HepG2 (cell line): ENCODE data around the gene RAB29. TPM values are rescaled to one million over a fixed set of nuclear protein-coding genes. Genes with fewer than 3 reads are reported as not detected.

Experiments used
- ATAC-seq: fragments of 200-7000 bp; cut with Tn5 transposase; 3 replicates; pipeline ENCODE4 v1.9.1; 2020; ENCODE audit warnings: mild to moderate bottlenecking, moderate library complexity
- BruUV-seq: library from RNA; stranded (reverse); fragments of 400-500 nt; replicated peaks from 2 replicates; lab custom pipeline; 2021; lab: Mats Ljungman, UMichigan
- CTCF ChIA-PET: fragments of 300-600 bp; formaldehyde crosslinking; extraction: SDS; loops from one replicate; lab custom pipeline; 2021; ENCODE audit warnings: low total read pairs, inconsistent platforms, low intra/inter-chr PET ratio; lab: Yijun Ruan, JAX
- POLR2A ChIA-PET: fragments of 350-600 bp; sonication (Branson Sonifier 250); formaldehyde crosslinking; loops from one replicate; lab custom pipeline; 2020; ENCODE audit warnings: antibody characterized with exemption, inconsistent platforms; lab: Yijun Ruan, JAX
- DNase-seq: peaks from one replicate; pipeline ENCODE4 v3.0.0-alpha.2; 2015; ENCODE audit warnings: low spot score
- FAIRE-seq: peaks from 3 replicates; lab custom pipeline; 2011; peaks lifted over from hg19 to GRCh38; lab: Jason Lieb, UNC
- H2AFZ ChIP-seq: one replicate; pipeline ENCODE4 v1.6.1; 2011; ENCODE audit warnings: low read length, inconsistent platforms
- H3K27ac ChIP-seq: fragments of 300-600 bp; 3 replicates; pipeline ENCODE4 v1.8.0; 2011; ENCODE audit warnings: mixed run types, mild to moderate bottlenecking, mixed read lengths, low read length, inconsistent platforms; ENCODE audit not compliant: insufficient read depth; ENCODE audit errors: extremely low read length
- H3K27me3 ChIP-seq, 2 experiments: fragments of 200-600 bp in 1 of 2; 2 replicates in 1 of 2; 3 replicates in 1 of 2; pipeline versions ENCODE4 v1.6.0 to v1.8.0; 2011; ENCODE audit warnings: low read length in 2 of 2, mild to moderate bottlenecking in 2 of 2, moderate library complexity in 2 of 2, inconsistent platforms in 1 of 2; ENCODE audit not compliant: insufficient read depth in 2 of 2, control insufficient read depth in 1 of 2
- H3K36me3 ChIP-seq, 2 experiments: fragments of 200-600 bp in 1 of 2; replicated peaks in 1 of 2; 2 replicates in 1 of 2; 3 replicates in 1 of 2; pipeline versions ENCODE4 v1.5.1 to v1.8.0; 2011; ENCODE audit warnings: low read length in 2 of 2, inconsistent platforms in 1 of 2; ENCODE audit not compliant: insufficient read depth in 2 of 2, control insufficient read depth in 1 of 2
- H3K4me1 ChIP-seq: 2 replicates; pipeline ENCODE4 v1.5.1; 2012; ENCODE audit warnings: low read length, inconsistent platforms; ENCODE audit not compliant: insufficient read depth
- H3K4me2 ChIP-seq: 2 replicates; pipeline ENCODE4 v1.6.0; 2011; ENCODE audit warnings: low read depth, low read length, inconsistent platforms
- H3K4me3 ChIP-seq, 3 experiments: fragments of 200-600 bp in 1 of 3; sonication (generic), shearing (Covaris generic) in 1 of 3; replicated peaks in 1 of 3; 2 replicates each; pipeline ENCODE4 v1.5.1; 2011 to 2016; ENCODE audit warnings: low read length in 3 of 3, inconsistent platforms in 2 of 3, low read depth in 2 of 3, mild to moderate bottlenecking in 2 of 3, control low read depth in 1 of 3, mixed read lengths in 1 of 3; ENCODE audit not compliant: insufficient read depth in 1 of 3
- H3K79me2 ChIP-seq: one replicate; pipeline ENCODE4 v1.6.1; 2011; ENCODE audit warnings: low read length, inconsistent platforms; ENCODE audit not compliant: insufficient read depth
- H3K9ac ChIP-seq: 2 replicates; pipeline ENCODE4 v1.6.0; 2011; ENCODE audit warnings: mild to moderate bottlenecking, low read depth, low read length, inconsistent platforms; ENCODE audit not compliant: insufficient read depth
- H3K9me3 ChIP-seq: 2 replicates; pipeline ENCODE4 v1.5.1; 2012; ENCODE audit warnings: mild to moderate bottlenecking, low read length
- H4K20me1 ChIP-seq: 2 replicates; pipeline ENCODE4 v1.6.0; 2011; ENCODE audit warnings: inconsistent platforms, mild to moderate bottlenecking, low read length, moderate library complexity; ENCODE audit not compliant: insufficient read depth
- ATAD3A ChIP-seq: sonication (generic); formaldehyde crosslinking; IDR thresholded peaks from 2 replicates; pipeline ENCODE4 v1.4.0; 2020; ENCODE audit warnings: missing genetic modification reagents
- ELK4 ChIP-seq: sonication (generic); formaldehyde crosslinking; IDR thresholded peaks from 2 replicates; pipeline ENCODE4 v1.9.0; 2021; ENCODE audit warnings: missing genetic modification reagents, borderline replicate concordance
- GATAD1 ChIP-seq: IDR thresholded peaks from 2 replicates; pipeline ENCODE4 v1.6.1; 2016; ENCODE audit warnings: missing genetic modification reagents, missing compliant biosample characterization
- THAP9 ChIP-seq: sonication (generic); formaldehyde crosslinking; IDR thresholded peaks from 2 replicates; pipeline ENCODE4; 2020; ENCODE audit warnings: missing genetic modification reagents, mild to moderate bottlenecking, borderline replicate concordance
- XRCC5 ChIP-seq: fragments of 200-400 bp; formaldehyde crosslinking; optimal IDR thresholded peaks from 2 replicates; pipeline ENCODE3; 2017; ENCODE audit warnings: mild to moderate bottlenecking, low read length
- ZBTB7A ChIP-seq: sonication (generic); formaldehyde crosslinking; IDR thresholded peaks from 2 replicates; pipeline ENCODE4 v1.8.0; 2022; ENCODE audit warnings: mild to moderate bottlenecking, missing genetic modification reagents
- ZNF354B ChIP-seq: sonication (generic); formaldehyde crosslinking; IDR thresholded peaks from 2 replicates; pipeline ENCODE4 v1.8.0; 2022; ENCODE audit warnings: mild to moderate bottlenecking, missing genetic modification reagents
- ZNF512B ChIP-seq: sonication (generic); formaldehyde crosslinking; IDR thresholded peaks from 2 replicates; pipeline ENCODE4 v1.5.1; 2020; ENCODE audit warnings: missing genetic modification reagents, mild to moderate bottlenecking, borderline replicate concordance
- ZNF577 ChIP-seq: sonication (generic); formaldehyde crosslinking; IDR thresholded peaks from 2 replicates; pipeline ENCODE4 v1.4.0; 2020; ENCODE audit warnings: mild to moderate bottlenecking, low read depth, missing genetic modification reagents, borderline replicate concordance
- ZNF616 ChIP-seq: sonication (generic); formaldehyde crosslinking; IDR thresholded peaks from 2 replicates; pipeline ENCODE4 v1.5.0; 2020; ENCODE audit warnings: low read depth, mild to moderate bottlenecking, missing genetic modification reagents
- ZNF710 ChIP-seq: sonication (generic); formaldehyde crosslinking; IDR thresholded peaks from 2 replicates; pipeline ENCODE4 v1.5.0; 2020; ENCODE audit warnings: mild to moderate bottlenecking, missing genetic modification reagents, borderline replicate concordance
- WGBS: methylation state at CpG from one replicate; pipeline ENCODE4 v1.1.6; 2017; ENCODE audit warnings: low lambda C conversion rate; 5-methylcytosine and 5-hydroxymethylcytosine counted together
- in situ Hi-C: cut with HindIII; loops from 2 replicates; pipeline ENCODE4 v1.10.0; 2017; ENCODE audit warnings: low pct_unique_long_range_greater_than_20kb; ENCODE audit not compliant: extremely low pct_ligation_motif_present
- intact Hi-C: fragments of 100-400 bp; cut with micrococcal nuclease; formaldehyde crosslinking; loops from one replicate; pipeline ENCODE4 v1.10.0; 2022; ENCODE audit not compliant: unreplicated experiment
- polyA plus RNA-seq, 8 experiments: library from polyadenylated mRNA; depleted of rRNA in 3 of 8; stranded (reverse) in 7 of 8; unstranded in 1 of 8; fragments of >200 nt; fragmentation: Illumina TruSeq in 4 of 8; extraction: Trizol in 4 of 8; gene quantifications; 2 replicates each; pipeline versions ENCODE4 v1.2.1 to v1.2.3, GENCODE V29; 2011 to 2016; ENCODE audit warnings: low read depth in 4 of 8, missing spikeins in 1 of 8, mixed read lengths in 1 of 8; ENCODE audit not compliant: insufficient read depth in 1 of 8
- total RNA-seq, 5 experiments: library from RNA; depleted of rRNA; stranded (reverse); fragments of >200 nt; fragmentation: Illumina TruSeq; extraction: Trizol; gene quantifications; 2 replicates each; pipeline ENCODE4 v1.2.3, GENCODE V29; 2016; ENCODE audit warnings: low read depth in 1 of 5

RAB29 gene
- total and polyA plus RNA-seq, 2 of the 13 experiments (the other 11 are each of a cell fraction or from before 2014, with no cell fraction given): 8.7 to 10.1 TPM

- H3K9me3 ChIP-seq: no peaks in the 10 kb centered on the region
- intact Hi-C loops (no loop called here), in situ Hi-C loops (no loop called here)
- H3K27me3 ChIP-seq: peaks cover 0 to 10% of the 10 kb centered on the region in 2 experiments; a peak in 2 of 5 replicates
- TF ChIP-seq ZBTB7A (CRISPR knock-in tag): no peak
- no peak for TF ChIP-seq ATAD3A (CRISPR knock-in tag)
- TF ChIP-seq ZNF512B (CRISPR knock-in tag): no peak
- no peak for TF ChIP-seq ZNF354B
- no peak for TF ChIP-seq GATAD1 (CRISPR knock-in tag)
- no peak for TF ChIP-seq XRCC5
- no peak for TF ChIP-seq ZNF616 (CRISPR knock-in tag)
- no peak for TF ChIP-seq ELK4 (CRISPR knock-in tag)
- TF ChIP-seq THAP9: no peak
- no peak for TF ChIP-seq ZNF710 (CRISPR knock-in tag)
- TF ChIP-seq ZNF577 (CRISPR knock-in tag): no peak
- H4K20me1 ChIP-seq: no peaks in the 10 kb centered on the region
- no TSS peak for BruUV-seq
- H3K36me3 ChIP-seq: no peaks in the 10 kb centered on the region
- ChIA-PET CTCF (no interaction called here), POLR2A (no interaction called here)
- H3K9ac ChIP-seq: no peak overlapping the region
- no peak overlapping the region for H3K4me2 ChIP-seq
- DNase-seq (no peak), ATAC-seq (no peak), FAIRE-seq (no peak)
- no peaks in the 10 kb centered on the region for H3K4me1 ChIP-seq
- no peaks in the 10 kb centered on the region for H3K79me2 ChIP-seq
- no peak overlapping the region for H3K4me3 ChIP-seq
- 35% methylated on average over 2 of the region's 2 CpGs for WGBS
- H3K27ac ChIP-seq: no peak overlapping the region
- no peak overlapping the region for H2AFZ ChIP-seq
These were observed 47.1 kb upstream of the RAB29 start for GRCh38 chr1:205822397-205822796.
